ENCODE measurements around the gene P2RX6. TPM values are rescaled to one million over a fixed set of nuclear protein-coding genes. Genes with fewer than 3 reads are reported as not detected.
A peak's percentile ranks its signal among the peaks of the same experiment; 100 is the strongest.

The P2RX6 gene
- total and polyA plus RNA-seq, 9 of the 15 experiments (the other 6 are each of a cell fraction or from before 2014, with no cell fraction given), result 0.01 to 3.9 (median 1.5) TPM; not detected in 1

- TF ChIP-seq JUND (IDR thresholded peaks at IDR 0.05; ENCODE audit: borderline replicate concordance, low read depth, low read length) (no peak), JUND (tag; IDR thresholded peaks at IDR 0.05; ENCODE audit: borderline replicate concordance, low read depth, low read length) (no peak), HOMEZ (CRISPR knock-in tag; IDR thresholded peaks at IDR 0.05) (peak; percentile 83; the same call in 1 of the 2 replicates), POLR2G (IDR thresholded peaks at IDR 0.05; ENCODE audit: low read depth, low read length) (peak; percentile 88), SRF (CRISPR knock-in tag; IDR thresholded peaks at IDR 0.05) (0 out of 4 replicates have a peak, but pooled peaks of 1 of the 2 experiments have one; percentile 76), KLF6 (CRISPR knock-in tag; IDR thresholded peaks at IDR 0.05; ENCODE audit: borderline replicate concordance) (peak; percentile 49; the same call in 1 of the 2 replicates), GATA2 (CRISPR knock-in tag; IDR thresholded peaks at IDR 0.05) (no peak), SAP30 (IDR thresholded peaks at IDR 0.05; ENCODE audit: borderline replicate concordance, insufficient read depth, low read depth, low read length, poor library complexity, severe bottlenecking) (peak; percentile 47), BDP1 (IDR thresholded peaks at IDR 0.05; ENCODE audit: insufficient read depth, insufficient read length) (no peak), XRCC3 (IDR thresholded peaks at IDR 0.05) (no peak), RFX1 (IDR thresholded peaks at IDR 0.05) (no peak), RAD21 (CRISPR knock-in tag; conservative IDR thresholded peaks at IDR 0.05 in 1 of 2, IDR thresholded peaks at IDR 0.05 in 1 of 2) (peak in 1 of 2 experiments; percentile 15; a peak in 1 of 4 replicates), STAG1 (CRISPR knock-in tag; IDR thresholded peaks at IDR 0.05; ENCODE audit: borderline replicate concordance) (no peak), MCM5 (IDR thresholded peaks at IDR 0.05; ENCODE audit: low read depth) (no peak), POLR2AphosphoS2 (IDR thresholded peaks at IDR 0.05; ENCODE audit: low read length) (no peak), JUNB (CRISPR knock-in tag; conservative IDR thresholded peaks at IDR 0.05) (no peak), CEBPG (CRISPR knock-in tag; IDR thresholded peaks at IDR 0.05) (no peak), CEBPG (tag; conservative IDR thresholded peaks at IDR 0.05 in 1 of 2, IDR thresholded peaks at IDR 0.05 in 1 of 2) (no peak), SP1 (CRISPR knock-in tag; IDR thresholded peaks at IDR 0.05) (no peak), ELK3 (CRISPR knock-in tag; IDR thresholded peaks at IDR 0.05) (no peak), ARNT (IDR thresholded peaks at IDR 0.05) (no peak), ZSCAN32 (CRISPR knock-in tag; IDR thresholded peaks at IDR 0.05) (peak; percentile 81; the same call in 1 of the 2 replicates), CREBBP (IDR thresholded peaks at IDR 0.05; ENCODE audit: low read depth, low read length) (no peak), ZFP1 (CRISPR knock-in tag; IDR thresholded peaks at IDR 0.05) (no peak), SMARCE1 (IDR thresholded peaks at IDR 0.05) (no peak), HMG20A (CRISPR knock-in tag; conservative IDR thresholded peaks at IDR 0.05) (0 out of 2 replicates have a peak, but pooled peaks have one; percentile 64)
- TF ChIP-seq, protein P1, sequence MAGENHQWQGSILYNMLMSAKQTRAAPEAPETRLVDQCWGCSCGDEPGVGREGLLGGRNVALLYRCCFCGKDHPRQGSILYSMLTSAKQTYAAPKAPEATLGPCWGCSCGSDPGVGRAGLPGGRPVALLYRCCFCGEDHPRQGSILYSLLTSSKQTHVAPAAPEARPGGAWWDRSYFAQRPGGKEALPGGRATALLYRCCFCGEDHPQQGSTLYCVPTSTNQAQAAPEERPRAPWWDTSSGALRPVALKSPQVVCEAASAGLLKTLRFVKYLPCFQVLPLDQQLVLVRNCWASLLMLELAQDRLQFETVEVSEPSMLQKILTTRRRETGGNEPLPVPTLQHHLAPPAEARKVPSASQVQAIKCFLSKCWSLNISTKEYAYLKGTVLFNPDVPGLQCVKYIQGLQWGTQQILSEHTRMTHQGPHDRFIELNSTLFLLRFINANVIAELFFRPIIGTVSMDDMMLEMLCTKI (IDR thresholded peaks at IDR 0.05; ENCODE audit: partially characterized antibody), result no peak
Measured at GRCh38 chr22:21013657-21014201, 1.2 kb upstream of the P2RX6 start (continued).

All from K562 (cell line).